ENCODE measurements around the gene RSPH4A. TPM values are rescaled to one million over a fixed set of nuclear protein-coding genes. Genes with fewer than 3 reads are reported as not detected.

Gene RSPH4A
- 0.11 and 0.14 TPM in 2 replicates for total RNA-seq

DNA sequence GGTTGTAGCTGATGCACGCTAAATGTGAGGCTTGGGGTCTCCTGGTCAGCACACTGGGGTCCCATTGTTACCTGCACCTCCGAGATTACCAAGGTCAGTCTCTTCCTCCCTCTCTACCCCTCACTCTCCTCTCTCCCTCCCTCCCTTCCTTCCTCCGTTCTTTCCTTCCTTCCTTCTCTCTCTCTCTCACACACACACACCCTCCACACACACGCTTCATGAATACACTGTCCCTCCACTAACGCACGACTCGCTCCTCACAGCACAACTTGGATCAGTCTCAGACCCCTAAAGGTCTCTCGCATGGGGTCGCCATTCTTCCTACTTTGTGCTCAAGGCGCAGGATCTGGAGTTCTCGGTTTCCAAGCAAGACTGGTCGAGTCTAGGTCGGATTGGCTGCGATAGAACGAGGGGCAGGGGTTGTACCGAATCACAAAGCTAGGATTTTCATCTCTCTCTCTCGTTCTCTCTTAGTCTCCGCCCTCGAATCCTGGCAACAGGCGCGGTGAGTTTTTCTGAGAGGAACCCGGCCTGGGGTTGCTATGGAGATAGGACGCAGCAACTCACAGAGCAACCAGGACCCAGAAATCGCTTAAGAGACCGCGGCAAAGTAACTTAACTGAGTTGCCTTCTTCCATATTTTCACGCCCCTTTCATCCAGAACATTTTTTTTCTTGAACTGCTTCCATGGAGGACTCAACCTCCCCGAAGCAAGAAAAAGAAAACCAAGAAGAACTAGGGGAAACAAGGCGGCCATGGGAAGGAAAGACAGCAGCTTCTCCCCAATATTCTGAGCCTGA is at the start of gene RSPH4A:
Gene RSPH4A, plus strand, starts transcription at position 543 of the 800 bp plus-strand sequence. Its CDS starts 145 bp downstream, at position 688.
- peak; percentile 61 for DNase-seq (ENCODE audit: low spot score)
- H3K9me3 Mint-ChIP-seq = no peaks in the 10 kb centered on the region

DNA sequence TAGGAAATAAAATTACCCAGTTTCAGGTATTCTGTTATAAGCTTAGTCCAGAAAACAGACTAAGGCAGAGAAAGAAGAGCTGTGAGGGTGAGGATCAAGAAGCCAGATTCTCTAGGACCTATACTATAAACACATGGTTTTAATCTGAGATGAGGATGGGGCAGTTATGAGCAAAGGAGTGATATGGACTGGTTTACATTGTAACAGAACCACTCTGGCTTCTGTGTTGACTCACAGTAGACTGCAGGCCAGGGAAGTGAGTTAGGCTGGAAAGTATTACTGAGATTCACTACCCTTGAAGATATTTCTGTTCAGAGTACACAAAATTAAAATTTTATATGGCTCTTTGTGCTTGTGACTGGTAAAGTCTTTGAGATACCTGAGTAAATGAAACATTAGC is 48.2 kb upstream of the RSPH4A start:
- intact Hi-C loops (cut with micrococcal nuclease) = no loop called here
- peaks cover 20% of the 10 kb centered on the region for H3K4me1 Mint-ChIP-seq (ENCODE audit: low read depth)
- H3K4me3 Mint-ChIP-seq (ENCODE audit: low read depth) = no peak overlapping the region

More for the DNA sequence above, at the start of gene RSPH4A:
- peaks cover 13% of the 10 kb centered on the region for H3K4me1 Mint-ChIP-seq (ENCODE audit: low read depth)
- H3K27me3 Mint-ChIP-seq (ENCODE audit: low read depth) = peaks cover 41% of the 10 kb centered on the region
- no peaks in the 10 kb centered on the region for H3K36me3 Mint-ChIP-seq (ENCODE audit: low read depth)
- intact Hi-C loops (cut with micrococcal nuclease) = no loop called here
- peak within 1 kb of the TSS; percentile 83 for H3K4me3 Mint-ChIP-seq (ENCODE audit: low read depth)
- H3K27ac Mint-ChIP-seq = no peak within 1 kb of the TSS

DNA sequence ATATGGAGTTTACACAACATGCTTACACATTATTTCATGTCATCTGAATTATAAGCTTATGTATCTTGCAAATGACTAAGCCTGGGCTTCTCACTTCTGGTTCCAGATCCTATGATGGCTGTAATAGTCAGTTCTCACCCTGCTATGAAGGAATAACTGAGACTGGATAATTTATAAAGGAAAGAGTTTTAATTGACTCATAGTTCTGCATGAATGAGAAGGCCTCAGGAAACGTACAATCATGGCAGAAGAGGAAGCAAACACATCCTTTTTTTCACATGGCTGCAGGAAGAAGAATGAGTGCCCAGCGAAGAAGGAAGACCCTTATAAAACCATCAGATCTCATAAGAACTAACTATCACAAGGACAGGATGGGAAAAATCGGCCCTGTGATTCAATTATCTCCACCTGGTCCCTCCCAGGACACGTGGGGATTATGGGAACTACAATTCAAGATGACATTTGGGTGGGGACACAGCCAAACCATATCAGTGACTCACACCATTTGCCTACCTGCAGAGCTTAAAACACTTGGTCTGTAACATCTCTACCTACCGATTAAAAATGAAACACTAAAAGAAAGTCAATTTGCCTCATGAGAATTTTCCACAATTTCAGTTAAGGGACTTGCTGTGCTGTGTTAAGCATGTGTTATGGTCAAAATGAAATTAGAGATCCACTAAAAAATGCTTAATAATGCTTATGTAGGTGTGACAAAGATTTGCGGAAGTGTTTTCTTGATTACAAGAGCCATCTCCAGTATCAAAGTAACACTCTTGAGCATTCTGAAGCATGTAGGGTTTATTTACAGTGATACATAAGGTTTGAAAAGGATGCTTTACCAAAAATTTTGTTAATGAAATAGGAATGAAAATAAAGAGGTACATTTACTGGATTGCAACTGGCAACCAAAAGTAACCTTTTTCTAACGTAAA is 47.2 kb upstream of the RSPH4A start:
- H3K36me3 Mint-ChIP-seq (ENCODE audit: low read depth) = peaks cover 2% of the 10 kb centered on the region
- H3K27me3 Mint-ChIP-seq (ENCODE audit: low read depth) = peaks cover 10% of the 10 kb centered on the region
- no peak for DNase-seq (ENCODE audit: low spot score)
- H3K4me3 Mint-ChIP-seq (ENCODE audit: low read depth) = peak overlapping the region; percentile 23
- no peaks in the 10 kb centered on the region for H3K9me3 Mint-ChIP-seq
- H3K4me1 Mint-ChIP-seq (ENCODE audit: low read depth) = peaks cover 25% of the 10 kb centered on the region
- intact Hi-C loops (cut with micrococcal nuclease) = no loop called here
- no peak overlapping the region for H3K27ac Mint-ChIP-seq

More for the DNA sequence above, 48.2 kb upstream of the RSPH4A start:
- no peaks in the 10 kb centered on the region for H3K36me3 Mint-ChIP-seq (ENCODE audit: low read depth)
- H3K9me3 Mint-ChIP-seq = no peaks in the 10 kb centered on the region
- no peak overlapping the region for H3K27ac Mint-ChIP-seq
- peaks cover 16% of the 10 kb centered on the region for H3K27me3 Mint-ChIP-seq (ENCODE audit: low read depth)
- no peak for DNase-seq (ENCODE audit: low spot score)

DNA sequence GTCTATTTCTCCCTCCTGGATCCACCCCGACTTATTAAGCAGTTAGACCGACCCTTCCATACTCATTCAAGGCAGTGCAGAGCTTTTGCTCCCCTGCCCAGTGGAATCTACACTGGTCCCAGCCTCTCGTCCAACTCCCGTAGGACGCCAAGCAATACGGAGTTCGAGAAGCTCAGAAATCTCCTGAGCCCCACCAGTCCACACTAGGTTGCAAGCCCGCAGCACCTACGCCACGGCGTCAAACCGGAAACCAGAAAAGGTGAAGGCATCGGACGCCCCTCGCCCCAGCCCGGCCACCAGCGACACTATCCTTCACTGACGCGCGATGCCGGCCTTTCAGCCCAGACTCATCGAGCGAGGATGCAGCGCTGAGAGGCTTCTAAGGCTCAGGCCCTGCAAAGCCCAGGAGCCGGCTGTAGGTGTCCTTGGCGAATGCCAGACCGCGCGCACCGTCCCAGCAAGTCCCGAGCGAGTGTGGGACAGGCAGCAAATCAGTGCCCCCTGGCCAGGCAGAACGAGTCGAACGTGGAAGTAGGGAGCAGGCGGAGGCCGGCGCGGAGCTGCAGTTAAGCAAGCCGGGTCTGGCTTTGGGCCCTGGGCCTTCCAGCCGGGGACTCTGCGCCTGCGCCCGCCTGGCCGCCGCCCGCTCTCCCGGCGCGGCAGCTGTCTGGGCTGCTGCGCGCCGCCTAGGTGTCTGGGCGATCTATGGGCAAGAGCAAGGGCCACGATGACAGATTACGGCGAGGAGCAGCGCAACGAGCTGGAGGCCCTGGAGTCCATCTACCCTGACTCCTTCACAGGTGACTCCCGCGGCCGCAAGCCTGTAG is 45.2 kb upstream of the RSPH4A start, which contains the start of gene RWDD1:
Gene RWDD1, plus strand, starts transcription at position 649 of the 827 bp plus-strand sequence. Its CDS starts 79 bp downstream, at position 728.
- H3K36me3 Mint-ChIP-seq (ENCODE audit: low read depth) = peaks cover 13% of the 10 kb centered on the region
- peak within 1 kb of the TSS; percentile 93 for H3K4me3 Mint-ChIP-seq (ENCODE audit: low read depth)
- H3K9me3 Mint-ChIP-seq = no peaks in the 10 kb centered on the region
- peaks cover 31% of the 10 kb centered on the region for H3K4me1 Mint-ChIP-seq (ENCODE audit: low read depth)
- intact Hi-C loops (cut with micrococcal nuclease) = loop anchor here (1.0 to 5.0 kb wide), 6 partner anchors 97 to 470 kb away; partner anchors contain the start of genes KPNA5, NT5DC1, TSPYL1 and TSPYL4
- DNase-seq (ENCODE audit: low spot score) = peak; percentile 98
- H3K27me3 Mint-ChIP-seq (ENCODE audit: low read depth) = peaks cover 6% of the 10 kb centered on the region
- peak within 1 kb of the TSS; percentile 96 for H3K27ac Mint-ChIP-seq

DNA sequence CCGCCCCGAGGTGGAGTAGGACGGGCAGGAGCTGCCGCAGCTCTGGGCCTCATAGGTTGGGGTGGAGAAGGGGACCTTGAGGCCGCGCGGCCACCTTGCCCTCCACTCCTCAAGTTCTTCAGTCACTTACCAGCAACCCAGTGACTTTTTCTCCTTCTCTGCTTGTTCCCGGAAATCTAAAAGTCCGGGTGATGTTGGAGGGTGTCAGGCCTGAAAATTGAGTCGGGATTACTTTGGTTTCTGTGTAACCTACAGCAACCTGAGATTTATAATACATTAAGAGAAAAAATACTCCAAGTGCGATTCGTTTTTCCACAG is 44.6 kb upstream of the RSPH4A start:
- peaks cover 36% of the 10 kb centered on the region for H3K4me1 Mint-ChIP-seq (ENCODE audit: low read depth)
- H3K36me3 Mint-ChIP-seq (ENCODE audit: low read depth) = peaks cover 19% of the 10 kb centered on the region
- peak overlapping the region; percentile 93 for H3K4me3 Mint-ChIP-seq (ENCODE audit: low read depth)

DNA sequence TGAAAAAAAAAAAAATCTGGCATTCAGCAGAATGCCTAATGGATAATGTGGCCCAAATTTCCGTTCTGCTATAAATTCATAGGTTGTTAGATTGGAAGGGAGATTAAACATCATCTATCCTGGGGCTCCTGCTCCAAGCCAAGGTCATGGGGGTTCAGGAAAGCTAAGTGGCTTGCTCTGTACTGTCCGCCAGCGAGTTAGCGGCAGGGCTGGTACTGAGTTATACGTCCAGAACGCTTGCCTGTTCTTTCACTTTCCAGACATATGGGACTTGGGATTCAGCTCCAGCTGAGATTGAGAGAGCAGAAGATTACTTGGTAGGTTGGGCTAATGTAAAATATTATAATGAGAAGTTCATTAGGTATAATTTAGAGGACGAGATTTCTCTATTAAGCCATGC is 44.1 kb upstream of the RSPH4A start:
- no peak for DNase-seq (ENCODE audit: low spot score)
- intact Hi-C loops (cut with micrococcal nuclease) = loop anchor here (5.0 kb wide), 1 partner anchor 355 kb away; no protein-coding TSS in a partner anchor
- H3K4me3 Mint-ChIP-seq (ENCODE audit: low read depth) = peak overlapping the region; percentile 93
- peaks cover 39% of the 10 kb centered on the region for H3K4me1 Mint-ChIP-seq (ENCODE audit: low read depth)
- no peaks in the 10 kb centered on the region for H3K9me3 Mint-ChIP-seq
- no peaks in the 10 kb centered on the region for H3K27me3 Mint-ChIP-seq (ENCODE audit: low read depth)
- H3K27ac Mint-ChIP-seq = peak overlapping the region; percentile 96
- H3K36me3 Mint-ChIP-seq (ENCODE audit: low read depth) = peaks cover 24% of the 10 kb centered on the region

More for the DNA sequence above, 44.6 kb upstream of the RSPH4A start:
- Mint-ChIP-seq H3K9me3 (no peaks in the 10 kb centered on the region), H3K27ac (peak overlapping the region; percentile 96), H3K27me3 (ENCODE audit: low read depth) (peaks cover 4% of the 10 kb centered on the region)
- intact Hi-C loops (cut with micrococcal nuclease) = loop anchor here (1.0 to 5.0 kb wide), 6 partner anchors 97 to 471 kb away; partner anchors contain the start of genes KPNA5, NT5DC1, TSPYL1 and TSPYL4
- DNase-seq (ENCODE audit: low spot score) = no peak

DNA sequence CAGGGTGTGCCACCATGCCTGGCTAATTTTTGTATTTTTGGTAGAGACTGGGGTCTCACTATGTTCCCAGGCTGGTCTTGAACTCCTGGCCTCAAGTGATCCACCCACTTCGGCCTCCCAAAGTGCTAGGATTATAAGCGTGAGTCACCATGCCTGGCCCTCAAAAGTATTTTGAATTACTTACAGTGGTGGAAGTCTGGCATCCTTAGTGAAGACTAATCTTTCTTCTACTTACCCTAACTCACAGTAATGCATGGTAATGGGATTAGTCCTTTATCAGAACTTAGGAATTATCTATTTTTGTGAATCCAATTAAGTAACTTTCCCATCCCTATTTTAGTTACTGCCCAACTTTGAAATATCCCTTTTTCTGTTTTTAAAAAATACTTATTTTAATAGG is 41.1 kb upstream of the RSPH4A start:
- Mint-ChIP-seq H3K4me1 (ENCODE audit: low read depth) (peaks cover 41% of the 10 kb centered on the region), H3K4me3 (ENCODE audit: low read depth) (no peak overlapping the region), H3K36me3 (ENCODE audit: low read depth) (peaks cover 37% of the 10 kb centered on the region), H3K9me3 (no peaks in the 10 kb centered on the region), H3K27me3 (ENCODE audit: low read depth) (no peaks in the 10 kb centered on the region), H3K27ac (no peak overlapping the region)
- DNase-seq (ENCODE audit: low spot score) = no peak
- intact Hi-C loops (cut with micrococcal nuclease) = no loop called here

DNA sequence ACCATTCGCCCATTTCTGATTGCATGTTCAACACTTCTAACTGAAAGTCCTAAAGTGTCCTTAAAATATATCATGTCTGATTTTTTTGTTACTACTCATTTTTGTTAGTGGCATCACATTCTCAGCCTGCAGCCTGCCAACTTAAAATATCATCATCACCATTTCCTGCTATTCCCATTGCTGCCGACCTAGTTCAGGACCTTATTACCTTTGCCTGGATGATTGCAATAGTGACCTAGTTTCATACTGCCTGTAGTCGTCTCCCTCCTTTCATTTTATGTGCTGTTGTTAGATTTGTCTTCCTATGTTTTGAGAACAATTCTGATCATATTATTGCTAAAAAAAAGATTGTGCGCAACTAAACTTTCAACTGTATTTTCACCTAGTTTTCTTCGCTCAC is 38.8 kb upstream of the RSPH4A start:
- no peak overlapping the region for H3K4me3 Mint-ChIP-seq (ENCODE audit: low read depth)
- H3K4me1 Mint-ChIP-seq (ENCODE audit: low read depth) = peaks cover 33% of the 10 kb centered on the region
- no peak overlapping the region for H3K27ac Mint-ChIP-seq
- intact Hi-C loops (cut with micrococcal nuclease) = no loop called here
- no peak for DNase-seq (ENCODE audit: low spot score)
- H3K36me3 Mint-ChIP-seq (ENCODE audit: low read depth) = peaks cover 50% of the 10 kb centered on the region
- no peaks in the 10 kb centered on the region for H3K9me3 Mint-ChIP-seq
- H3K27me3 Mint-ChIP-seq (ENCODE audit: low read depth) = no peaks in the 10 kb centered on the region

DNA sequence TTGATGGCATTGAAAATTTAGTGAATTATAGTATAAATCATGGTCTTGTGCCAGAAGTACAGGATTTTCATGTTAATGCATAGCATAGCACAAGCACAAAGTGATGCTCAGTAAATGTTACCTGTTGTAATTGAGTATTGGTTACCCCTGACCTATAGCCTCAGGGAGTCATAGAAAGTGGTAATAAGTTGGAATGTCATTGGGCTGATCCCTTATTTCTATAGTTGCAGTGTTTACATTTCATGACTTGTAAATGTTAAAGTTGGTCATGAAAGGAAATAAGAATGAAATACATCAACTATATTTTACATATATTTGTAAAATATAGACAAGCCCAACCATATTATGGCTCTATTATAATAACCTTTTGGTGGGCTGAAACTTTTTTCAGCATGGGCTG is 37.9 kb upstream of the RSPH4A start:
- peaks cover 29% of the 10 kb centered on the region for H3K4me1 Mint-ChIP-seq (ENCODE audit: low read depth)
- intact Hi-C loops (cut with micrococcal nuclease) = no loop called here
- peaks cover 57% of the 10 kb centered on the region for H3K36me3 Mint-ChIP-seq (ENCODE audit: low read depth)
- no peaks in the 10 kb centered on the region for H3K27me3 Mint-ChIP-seq (ENCODE audit: low read depth)
- no peak overlapping the region for H3K4me3 Mint-ChIP-seq (ENCODE audit: low read depth)
- H3K9me3 Mint-ChIP-seq = no peaks in the 10 kb centered on the region
- H3K27ac Mint-ChIP-seq = no peak overlapping the region
- DNase-seq (ENCODE audit: low spot score) = no peak

DNA sequence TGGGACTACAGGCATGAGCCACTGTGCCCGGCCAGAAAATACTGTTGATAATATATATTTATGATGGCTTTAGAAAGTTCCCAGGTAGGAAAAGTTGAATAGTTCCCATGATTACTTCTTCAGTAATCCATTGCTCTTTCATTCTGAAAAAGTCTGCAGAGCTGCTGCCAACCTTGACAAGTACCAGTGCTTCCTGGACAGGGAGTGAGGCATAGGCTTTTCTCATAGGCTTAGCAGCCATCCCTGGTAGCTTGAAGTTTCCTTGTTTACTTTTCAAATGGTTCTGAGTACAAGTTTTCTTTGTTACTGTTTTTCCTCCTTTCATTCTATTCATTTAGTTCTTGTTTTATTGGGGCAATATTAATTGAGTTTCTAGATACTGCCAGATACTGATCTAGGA is 37.1 kb upstream of the RSPH4A start:
- peaks cover 23% of the 10 kb centered on the region for H3K4me1 Mint-ChIP-seq (ENCODE audit: low read depth)
- H3K9me3 Mint-ChIP-seq = no peaks in the 10 kb centered on the region
- peaks cover 55% of the 10 kb centered on the region for H3K36me3 Mint-ChIP-seq (ENCODE audit: low read depth)
- no peak for DNase-seq (ENCODE audit: low spot score)
- H3K27me3 Mint-ChIP-seq (ENCODE audit: low read depth) = no peaks in the 10 kb centered on the region
- no peak overlapping the region for H3K27ac Mint-ChIP-seq
- H3K4me3 Mint-ChIP-seq (ENCODE audit: low read depth) = no peak overlapping the region
- intact Hi-C loops (cut with micrococcal nuclease) = no loop called here

DNA sequence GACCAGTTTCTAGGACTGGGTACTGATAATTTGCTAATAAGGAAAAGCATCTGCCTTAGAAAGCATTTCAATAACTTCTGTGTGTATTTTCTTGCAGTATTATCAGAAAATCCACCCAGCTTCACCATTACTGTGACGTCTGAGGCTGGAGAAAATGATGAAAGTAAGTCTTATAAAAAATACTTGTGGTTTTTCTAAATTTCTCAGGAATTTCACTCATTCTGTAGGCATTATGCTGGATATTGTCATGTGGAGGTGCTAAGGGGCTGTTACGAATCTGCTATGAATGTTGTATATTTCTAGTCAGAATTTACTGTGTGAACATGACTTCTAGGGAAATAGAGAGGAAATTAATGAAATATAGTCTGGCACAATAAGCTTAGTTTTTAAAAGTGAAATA is 36.1 kb upstream of the RSPH4A start:
- Mint-ChIP-seq H3K4me1 (ENCODE audit: low read depth) (peaks cover 20% of the 10 kb centered on the region), H3K9me3 (no peaks in the 10 kb centered on the region), H3K4me3 (ENCODE audit: low read depth) (no peak overlapping the region), H3K27me3 (ENCODE audit: low read depth) (no peaks in the 10 kb centered on the region), H3K36me3 (ENCODE audit: low read depth) (peaks cover 60% of the 10 kb centered on the region), H3K27ac (no peak overlapping the region)
- no peak for DNase-seq (ENCODE audit: low spot score)
- intact Hi-C loops (cut with micrococcal nuclease) = no loop called here

DNA sequence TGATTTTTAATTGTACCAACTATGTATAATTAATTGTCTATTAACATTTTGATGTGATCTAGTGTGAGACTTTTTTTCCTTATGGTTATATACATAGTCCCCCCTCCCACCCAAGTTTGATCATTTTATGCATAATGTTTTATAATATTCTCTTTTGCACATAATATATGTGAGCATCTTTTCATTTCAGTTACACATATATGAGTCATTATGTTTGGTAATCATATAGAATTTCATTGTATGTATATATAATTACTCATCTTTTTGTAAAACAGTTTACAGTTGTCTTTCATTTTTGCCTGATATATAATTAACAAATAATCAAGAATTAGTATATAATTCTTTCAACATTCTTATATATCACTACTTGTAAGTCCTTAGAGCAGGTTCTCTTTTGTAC is 30.0 kb upstream of the RSPH4A start:
- Mint-ChIP-seq H3K4me1 (ENCODE audit: low read depth) (peaks cover 2% of the 10 kb centered on the region), H3K27ac (no peak overlapping the region), H3K4me3 (ENCODE audit: low read depth) (no peak overlapping the region), H3K27me3 (ENCODE audit: low read depth) (no peaks in the 10 kb centered on the region), H3K36me3 (ENCODE audit: low read depth) (peaks cover 56% of the 10 kb centered on the region), H3K9me3 (no peaks in the 10 kb centered on the region)
- intact Hi-C loops (cut with micrococcal nuclease) = no loop called here
- DNase-seq (ENCODE audit: low spot score) = no peak
